Activated naive CD8-positive, alpha-beta T cell (primary cell): ENCODE measurements around the gene TMEM38B.

Experiments
- H3K27ac Mint-ChIP-seq: one replicate; pipeline ENCODE4 v1.8.0; 2021; ENCODE audit warnings: mixed read lengths
- H3K27me3 Mint-ChIP-seq: one replicate; pipeline ENCODE4 v1.8.0; 2021; ENCODE audit warnings: mixed read lengths
- H3K36me3 Mint-ChIP-seq: one replicate; pipeline ENCODE4 v1.8.0; 2021; ENCODE audit warnings: mixed read lengths
- H3K4me1 Mint-ChIP-seq: one replicate; pipeline ENCODE4 v1.8.0; 2021; ENCODE audit warnings: low read depth, mixed read lengths
- H3K4me3 Mint-ChIP-seq: one replicate; pipeline ENCODE4 v1.8.0; 2021; ENCODE audit warnings: mild to moderate bottlenecking, mixed read lengths
- H3K9me3 Mint-ChIP-seq: one replicate; pipeline ENCODE4 v1.8.0; 2021; ENCODE audit warnings: low read depth, mixed read lengths

TMEM38B gene

GRCh38 chr9:105694190-105694847, at the start of gene TMEM38B:
TSS of gene TMEM38B (plus strand) at chr9:105694541. CDS start at chr9:105694661, 120 bp downstream.
- Mint-ChIP-seq H3K36me3 (peaks cover 2% of the 10 kb centered on the region), H3K27me3 (peaks cover 16% of the 10 kb centered on the region), H3K4me3 (peak within 1 kb of the TSS; percentile 90), H3K4me1 (peaks cover 34% of the 10 kb centered on the region), H3K27ac (peak within 1 kb of the TSS; percentile 59), H3K9me3 (no peaks in the 10 kb centered on the region)

- Mint-ChIP-seq H3K4me1 (no peaks in the 10 kb centered on the region), H3K27ac (no peak overlapping the region), H3K4me3 (no peak overlapping the region), H3K27me3 (no peaks in the 10 kb centered on the region), H3K9me3 (no peaks in the 10 kb centered on the region), H3K36me3 (peaks cover 5% of the 10 kb centered on the region)
Observed at GRCh38 chr9:105646879-105647594, 47.3 kb upstream of the TMEM38B start.

GRCh38 chr9:105647595-105648349, 46.6 kb upstream of the TMEM38B start:
- H3K27me3 Mint-ChIP-seq: no peaks in the 10 kb centered on the region
- no peaks in the 10 kb centered on the region for H3K9me3 Mint-ChIP-seq
- H3K27ac Mint-ChIP-seq: no peak overlapping the region
- H3K36me3 Mint-ChIP-seq: peaks cover 3% of the 10 kb centered on the region
- H3K4me1 Mint-ChIP-seq: no peaks in the 10 kb centered on the region
- no peak overlapping the region for H3K4me3 Mint-ChIP-seq

GRCh38 chr9:105651806-105652205, 42.5 kb upstream of the TMEM38B start:
- peaks cover 12% of the 10 kb centered on the region for H3K27me3 Mint-ChIP-seq
- H3K4me3 Mint-ChIP-seq: no peak overlapping the region
- peaks cover 9% of the 10 kb centered on the region for H3K4me1 Mint-ChIP-seq
- no peaks in the 10 kb centered on the region for H3K36me3 Mint-ChIP-seq
- no peaks in the 10 kb centered on the region for H3K9me3 Mint-ChIP-seq
- H3K27ac Mint-ChIP-seq: no peak overlapping the region

GRCh38 chr9:105656131-105656921, 38.0 kb upstream of the TMEM38B start:
- H3K4me3 Mint-ChIP-seq: peak overlapping the region; percentile 77
- no peaks in the 10 kb centered on the region for H3K9me3 Mint-ChIP-seq
- H3K27me3 Mint-ChIP-seq: peaks cover 25% of the 10 kb centered on the region
- peaks cover 12% of the 10 kb centered on the region for H3K4me1 Mint-ChIP-seq
- H3K27ac Mint-ChIP-seq: no peak overlapping the region
- H3K36me3 Mint-ChIP-seq: peaks cover 3% of the 10 kb centered on the region

- H3K36me3 Mint-ChIP-seq: peaks cover 3% of the 10 kb centered on the region
- no peak overlapping the region for H3K27ac Mint-ChIP-seq
- no peak overlapping the region for H3K4me3 Mint-ChIP-seq
- H3K4me1 Mint-ChIP-seq: peaks cover 12% of the 10 kb centered on the region
- H3K27me3 Mint-ChIP-seq: peaks cover 25% of the 10 kb centered on the region
- H3K9me3 Mint-ChIP-seq: no peaks in the 10 kb centered on the region
Observed at GRCh38 chr9:105658351-105658750, 36.0 kb upstream of the TMEM38B start.

- Mint-ChIP-seq H3K27ac (no peak overlapping the region), H3K4me1 (peaks cover 8% of the 10 kb centered on the region), H3K27me3 (peaks cover 17% of the 10 kb centered on the region), H3K9me3 (no peaks in the 10 kb centered on the region), H3K36me3 (peaks cover 3% of the 10 kb centered on the region), H3K4me3 (no peak overlapping the region)
Observed at GRCh38 chr9:105661011-105661410, 33.3 kb upstream of the TMEM38B start.

- Mint-ChIP-seq H3K4me3 (no peak within 1 kb of the TSS), H3K27me3 (peaks cover 11% of the 10 kb centered on the region), H3K27ac (no peak within 1 kb of the TSS), H3K36me3 (peaks cover 3% of the 10 kb centered on the region), H3K9me3 (no peaks in the 10 kb centered on the region), H3K4me1 (no peaks in the 10 kb centered on the region)
Observed at GRCh38 chr9:105662184-105663104, 31.9 kb upstream of the TMEM38B start, which contains the start of gene TAL2. TSS of gene TAL2 (plus strand) at chr9:105662457. CDS start at chr9:105662497, 40 bp downstream.

GRCh38 chr9:105663914-105664313, 30.4 kb upstream of the TMEM38B start:
- Mint-ChIP-seq H3K27me3 (peaks cover 5% of the 10 kb centered on the region), H3K4me1 (no peaks in the 10 kb centered on the region), H3K9me3 (no peaks in the 10 kb centered on the region), H3K27ac (no peak overlapping the region), H3K4me3 (no peak overlapping the region), H3K36me3 (peaks cover 3% of the 10 kb centered on the region)

GRCh38 chr9:105667867-105668266, 26.5 kb upstream of the TMEM38B start:
- no peaks in the 10 kb centered on the region for H3K4me1 Mint-ChIP-seq
- H3K36me3 Mint-ChIP-seq: no peaks in the 10 kb centered on the region
- no peak overlapping the region for H3K4me3 Mint-ChIP-seq
- H3K27me3 Mint-ChIP-seq: peaks cover 5% of the 10 kb centered on the region
- no peaks in the 10 kb centered on the region for H3K9me3 Mint-ChIP-seq
- H3K27ac Mint-ChIP-seq: no peak overlapping the region

- no peaks in the 10 kb centered on the region for H3K9me3 Mint-ChIP-seq
- no peak overlapping the region for H3K4me3 Mint-ChIP-seq
- H3K27me3 Mint-ChIP-seq: peaks cover 5% of the 10 kb centered on the region
- H3K4me1 Mint-ChIP-seq: no peaks in the 10 kb centered on the region
- no peaks in the 10 kb centered on the region for H3K36me3 Mint-ChIP-seq
- H3K27ac Mint-ChIP-seq: no peak overlapping the region
Observed at GRCh38 chr9:105670315-105670714, 24.0 kb upstream of the TMEM38B start.

GRCh38 chr9:105670775-105671174, 23.6 kb upstream of the TMEM38B start:
- Mint-ChIP-seq H3K4me1 (no peaks in the 10 kb centered on the region), H3K27me3 (peaks cover 5% of the 10 kb centered on the region), H3K36me3 (no peaks in the 10 kb centered on the region), H3K9me3 (no peaks in the 10 kb centered on the region), H3K27ac (no peak overlapping the region), H3K4me3 (no peak overlapping the region)

- Mint-ChIP-seq H3K27me3 (peaks cover 3% of the 10 kb centered on the region), H3K9me3 (no peaks in the 10 kb centered on the region), H3K36me3 (no peaks in the 10 kb centered on the region), H3K27ac (no peak overlapping the region), H3K4me3 (no peak overlapping the region), H3K4me1 (no peaks in the 10 kb centered on the region)
Observed at GRCh38 chr9:105672711-105673234, 21.6 kb upstream of the TMEM38B start.
